ENCODE data around the gene TRIM46.

The TRIM46 gene

DNA sequence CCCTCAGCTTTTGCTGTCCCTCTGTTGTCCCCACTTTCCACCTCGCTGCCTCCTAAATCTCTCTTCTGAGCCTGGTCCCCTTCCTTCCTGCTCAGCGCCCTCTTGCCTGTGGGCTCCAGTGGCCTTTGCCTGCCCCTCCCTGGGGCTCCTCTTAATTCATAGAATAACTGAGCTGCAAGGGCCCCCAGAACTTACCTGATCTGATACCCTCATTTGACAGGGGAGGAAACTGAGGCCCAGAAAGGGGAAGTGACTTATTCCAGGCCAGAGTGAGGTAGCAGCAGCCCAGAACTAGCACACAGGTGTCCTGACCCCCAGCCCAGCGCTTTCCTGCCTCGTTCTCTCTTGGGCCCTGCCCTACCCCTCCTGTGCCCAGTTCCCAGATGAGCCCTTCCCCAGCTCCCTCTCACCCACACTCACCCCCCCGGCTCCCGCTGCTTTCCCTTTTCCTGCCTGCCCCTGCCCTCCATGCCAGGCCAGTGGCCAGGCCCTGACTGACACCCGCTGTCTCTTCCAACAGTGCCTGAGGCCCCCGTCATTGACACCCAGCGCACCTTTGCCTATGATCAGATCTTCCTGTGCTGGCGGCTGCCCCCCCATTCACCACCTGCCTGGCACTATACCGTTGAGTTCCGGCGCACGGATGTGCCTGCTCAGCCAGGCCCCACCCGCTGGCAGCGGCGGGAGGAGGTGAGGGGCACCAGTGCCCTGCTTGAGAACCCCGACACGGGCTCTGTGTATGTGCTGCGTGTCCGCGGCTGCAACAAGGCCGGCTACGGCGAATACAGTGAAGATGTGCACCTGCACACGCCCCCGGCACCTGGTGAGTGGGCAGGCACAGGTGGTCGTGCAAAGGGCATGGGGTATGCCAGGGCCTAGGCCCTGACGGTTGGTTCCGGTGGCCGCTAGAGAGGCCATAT is 5.7 kb downstream of the TRIM46 start:
- TF ChIP-seq, protein P1, sequence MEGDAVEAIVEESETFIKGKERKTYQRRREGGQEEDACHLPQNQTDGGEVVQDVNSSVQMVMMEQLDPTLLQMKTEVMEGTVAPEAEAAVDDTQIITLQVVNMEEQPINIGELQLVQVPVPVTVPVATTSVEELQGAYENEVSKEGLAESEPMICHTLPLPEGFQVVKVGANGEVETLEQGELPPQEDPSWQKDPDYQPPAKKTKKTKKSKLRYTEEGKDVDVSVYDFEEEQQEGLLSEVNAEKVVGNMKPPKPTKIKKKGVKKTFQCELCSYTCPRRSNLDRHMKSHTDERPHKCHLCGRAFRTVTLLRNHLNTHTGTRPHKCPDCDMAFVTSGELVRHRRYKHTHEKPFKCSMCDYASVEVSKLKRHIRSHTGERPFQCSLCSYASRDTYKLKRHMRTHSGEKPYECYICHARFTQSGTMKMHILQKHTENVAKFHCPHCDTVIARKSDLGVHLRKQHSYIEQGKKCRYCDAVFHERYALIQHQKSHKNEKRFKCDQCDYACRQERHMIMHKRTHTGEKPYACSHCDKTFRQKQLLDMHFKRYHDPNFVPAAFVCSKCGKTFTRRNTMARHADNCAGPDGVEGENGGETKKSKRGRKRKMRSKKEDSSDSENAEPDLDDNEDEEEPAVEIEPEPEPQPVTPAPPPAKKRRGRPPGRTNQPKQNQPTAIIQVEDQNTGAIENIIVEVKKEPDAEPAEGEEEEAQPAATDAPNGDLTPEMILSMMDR (IDR thresholded peaks at IDR 0.05; ENCODE audit: insufficient read depth, low read length, missing control alignments) = no peak
- DNase-seq (ENCODE audit: low read depth, low spot score) = no peak
- no peak overlapping the region for H3K4me3 ChIP-seq (ENCODE audit: low read depth, low read length)
- CTCF ChIA-PET = interaction anchor here (0.6 to 3.4 kb wide), 7 partner anchors 14 to 143 kb away, joined by 3 to 54 read pairs (median 3); no protein-coding TSS in a partner anchor
- POLR2A ChIA-PET = no interaction called here

DNA sequence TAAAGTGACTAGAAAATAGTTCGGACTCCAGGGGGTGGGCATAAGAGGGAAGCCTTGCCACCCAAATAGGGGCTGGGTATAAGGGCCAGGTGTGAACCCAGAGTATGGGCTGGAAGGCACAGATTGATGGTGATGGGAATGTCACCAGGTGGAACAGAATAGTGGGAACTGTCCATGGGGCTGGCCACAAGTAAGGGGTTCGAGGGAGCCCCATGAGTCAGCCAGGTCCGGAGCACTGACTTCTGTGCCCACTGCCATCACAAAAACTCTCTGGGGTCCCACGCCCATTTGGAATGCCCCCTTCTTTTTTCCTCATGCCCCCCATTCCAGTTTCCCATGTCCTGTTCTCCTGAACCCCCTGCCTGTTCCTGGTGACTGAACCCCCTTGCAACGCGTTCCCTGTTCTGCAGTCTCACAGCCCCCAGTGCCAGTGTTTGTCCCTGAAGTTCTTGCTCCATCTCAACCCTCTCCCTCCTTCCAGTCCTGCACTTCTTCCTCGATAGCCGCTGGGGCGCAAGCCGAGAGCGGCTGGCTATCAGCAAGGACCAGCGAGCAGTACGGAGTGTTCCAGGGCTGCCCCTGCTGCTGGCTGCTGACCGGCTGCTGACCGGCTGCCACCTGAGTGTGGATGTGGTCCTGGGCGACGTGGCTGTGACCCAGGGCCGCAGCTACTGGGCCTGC is 7.9 kb downstream of the TRIM46 start:
- no peak for DNase-seq (ENCODE audit: low read depth, low spot score)
- no peak overlapping the region for H3K4me3 ChIP-seq (ENCODE audit: low read depth, low read length)
- TF ChIP-seq, protein P1 (IDR thresholded peaks at IDR 0.05; ENCODE audit: insufficient read depth, low read length, missing control alignments) = no peak
- ChIA-PET CTCF (interaction anchor here (3.4 kb wide), 1 partner anchor 12 kb away, joined by 16 read pairs; no protein-coding TSS in a partner anchor), POLR2A (no interaction called here)

DNA sequence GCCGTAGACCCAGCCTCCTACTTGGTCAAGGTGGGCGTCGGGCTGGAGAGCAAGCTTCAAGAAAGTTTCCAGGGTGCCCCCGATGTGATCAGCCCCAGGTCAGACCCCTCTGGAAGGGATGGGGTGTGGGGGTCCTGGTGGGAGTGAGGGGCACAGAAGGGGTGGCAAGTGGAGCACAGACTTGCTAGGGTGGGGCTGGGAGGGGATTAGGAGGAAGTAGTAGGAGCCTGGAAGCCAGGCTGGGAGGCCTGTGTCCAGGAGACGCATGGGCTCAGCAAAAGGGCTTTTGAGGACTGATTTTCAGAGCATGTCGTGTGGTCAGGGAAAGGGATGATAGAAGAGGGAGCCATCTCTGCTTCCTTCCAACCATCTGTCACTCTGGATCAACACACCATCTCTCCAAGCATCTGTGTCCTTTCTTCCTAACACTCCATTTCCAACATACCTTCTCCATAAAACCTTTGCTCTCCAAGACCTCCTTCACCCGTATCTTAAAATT is 8.5 kb downstream of the TRIM46 start:
- DNase-seq (ENCODE audit: low read depth, low spot score) = no peak
- TF ChIP-seq, protein P1 (IDR thresholded peaks at IDR 0.05; ENCODE audit: insufficient read depth, low read length, missing control alignments) = no peak
- ChIA-PET POLR2A (no interaction called here), CTCF (interaction anchor here (3.4 kb wide), 1 partner anchor 11 kb away, joined by 16 read pairs; no protein-coding TSS in a partner anchor)
- H3K4me3 ChIP-seq (ENCODE audit: low read depth, low read length) = no peak overlapping the region

DNA sequence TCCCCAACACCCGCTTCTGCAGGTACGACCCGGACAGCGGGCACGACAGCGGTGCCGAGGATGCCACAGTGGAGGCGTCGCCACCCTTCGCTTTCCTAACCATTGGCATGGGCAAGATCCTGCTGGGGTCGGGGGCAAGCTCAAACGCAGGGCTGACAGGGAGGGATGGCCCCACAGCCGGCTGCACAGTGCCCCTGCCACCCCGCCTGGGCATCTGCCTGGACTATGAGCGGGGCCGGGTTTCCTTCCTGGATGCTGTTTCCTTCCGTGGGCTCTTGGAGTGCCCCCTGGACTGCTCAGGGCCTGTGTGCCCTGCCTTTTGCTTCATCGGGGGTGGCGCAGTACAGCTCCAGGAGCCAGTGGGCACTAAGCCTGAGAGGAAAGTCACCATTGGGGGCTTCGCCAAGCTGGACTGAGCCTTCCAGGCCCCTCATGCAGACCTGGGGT is 10.1 kb downstream of the TRIM46 start:
- CTCF ChIA-PET = interaction anchor here (1.8 to 4.0 kb wide), 5 partner anchors 8 to 67 kb away, joined by 5 to 50 read pairs (median 19); partner anchors contain the start of genes KRTCAP2 and THBS3
- TF ChIP-seq, protein P1 (IDR thresholded peaks at IDR 0.05; ENCODE audit: insufficient read depth, low read length, missing control alignments) = no peak
- DNase-seq (ENCODE audit: low read depth, low spot score) = no peak
- POLR2A ChIA-PET = interaction anchor here (1.8 kb wide), 1 partner anchor 10 kb away, joined by 13 read pairs; no protein-coding TSS in a partner anchor
- no peak overlapping the region for H3K4me3 ChIP-seq (ENCODE audit: low read depth, low read length)

DNA sequence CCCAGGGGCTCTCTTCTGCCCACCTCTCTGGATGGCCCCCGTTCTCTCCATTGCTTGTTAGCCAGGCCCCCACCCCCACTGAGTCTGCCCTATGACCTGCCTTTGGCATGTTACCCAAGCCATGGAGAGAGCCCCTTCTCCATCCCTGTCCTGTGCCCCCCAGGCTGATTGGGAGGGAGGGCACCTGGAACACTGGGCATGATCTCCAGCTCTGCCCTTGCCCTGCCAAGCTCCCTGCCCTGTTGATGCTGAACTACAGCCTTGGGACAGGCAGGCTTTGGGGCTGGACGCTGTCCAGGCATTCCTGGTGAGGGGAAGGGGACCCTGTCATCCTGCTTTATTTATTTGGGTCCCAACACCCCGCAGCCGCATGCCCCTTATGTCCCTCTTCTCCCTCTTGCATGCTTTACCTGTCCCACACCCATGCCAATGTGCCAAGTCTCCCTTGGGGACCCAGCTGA is 10.7 kb downstream of the TRIM46 start:
- CTCF ChIA-PET = interaction anchor here (1.8 to 4.0 kb wide), 5 partner anchors 9 to 66 kb away, joined by 5 to 50 read pairs (median 19); partner anchors contain the start of genes KRTCAP2 and THBS3
- POLR2A ChIA-PET = interaction anchor here (1.8 kb wide), 1 partner anchor 9 kb away, joined by 13 read pairs; no protein-coding TSS in a partner anchor
- DNase-seq (ENCODE audit: low read depth, low spot score) = no peak
- TF ChIP-seq, protein P1 (IDR thresholded peaks at IDR 0.05; ENCODE audit: insufficient read depth, low read length, missing control alignments) = no peak
- H3K4me3 ChIP-seq (ENCODE audit: low read depth, low read length) = no peak overlapping the region
